GM10248 (cell line): ENCODE measurements around the gene TXLNB.
"Not testable (repeated sequence)": the region's sequence is repeated elsewhere in the genome, so short reads cannot be mapped to it uniquely, and the experiment has no call there.

ENCODE experiments used
- CTCF ChIA-PET: fragments of 300-600 bp; sonication (Branson Sonifier 250); formaldehyde crosslinking; extraction: SDS; loops from one replicate; lab custom pipeline; 2021; ENCODE audit warnings: antibody characterized with exemption; lab: Yijun Ruan, JAX
- POLR2A ChIA-PET: fragments of 350-650 bp; sonication (Branson Sonifier 250); formaldehyde crosslinking; extraction: SDS; loops from one replicate; lab custom pipeline; 2020; ENCODE audit warnings: antibody characterized with exemption; lab: Yijun Ruan, JAX
- DNase-seq: peaks from one replicate; pipeline ENCODE4 v3.0.0; 2012; ENCODE audit errors: extremely low spot score
- TF ChIP-seq, protein P1 (sequence below): IDR thresholded peaks from 2 replicates; pipeline ENCODE4 v1.5.1; 2012; ENCODE audit warnings: mild to moderate bottlenecking, low read depth; ENCODE audit errors: extremely low read depth, missing control alignments, control extremely low read depth

TXLNB gene

DNA sequence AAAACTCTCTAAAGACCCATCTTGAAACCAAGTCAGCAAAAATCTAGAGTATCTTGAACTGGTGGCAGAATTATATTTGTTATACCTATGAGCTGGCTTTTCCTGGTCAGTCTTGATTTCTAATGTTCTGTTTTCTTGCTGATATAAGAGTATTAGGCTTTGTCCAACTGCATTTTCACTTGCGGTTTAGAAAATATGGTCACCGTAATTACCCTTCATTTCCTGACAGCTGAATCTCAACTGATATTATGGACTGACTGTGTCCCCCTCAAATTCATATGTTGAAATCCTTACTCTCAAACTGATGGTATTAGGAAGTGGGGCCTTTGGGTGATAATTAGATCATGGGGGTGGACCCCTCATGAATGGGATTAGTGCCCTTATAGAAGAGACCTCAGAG is 72.1 kb downstream of the TXLNB start:
- TF ChIP-seq, protein P1, sequence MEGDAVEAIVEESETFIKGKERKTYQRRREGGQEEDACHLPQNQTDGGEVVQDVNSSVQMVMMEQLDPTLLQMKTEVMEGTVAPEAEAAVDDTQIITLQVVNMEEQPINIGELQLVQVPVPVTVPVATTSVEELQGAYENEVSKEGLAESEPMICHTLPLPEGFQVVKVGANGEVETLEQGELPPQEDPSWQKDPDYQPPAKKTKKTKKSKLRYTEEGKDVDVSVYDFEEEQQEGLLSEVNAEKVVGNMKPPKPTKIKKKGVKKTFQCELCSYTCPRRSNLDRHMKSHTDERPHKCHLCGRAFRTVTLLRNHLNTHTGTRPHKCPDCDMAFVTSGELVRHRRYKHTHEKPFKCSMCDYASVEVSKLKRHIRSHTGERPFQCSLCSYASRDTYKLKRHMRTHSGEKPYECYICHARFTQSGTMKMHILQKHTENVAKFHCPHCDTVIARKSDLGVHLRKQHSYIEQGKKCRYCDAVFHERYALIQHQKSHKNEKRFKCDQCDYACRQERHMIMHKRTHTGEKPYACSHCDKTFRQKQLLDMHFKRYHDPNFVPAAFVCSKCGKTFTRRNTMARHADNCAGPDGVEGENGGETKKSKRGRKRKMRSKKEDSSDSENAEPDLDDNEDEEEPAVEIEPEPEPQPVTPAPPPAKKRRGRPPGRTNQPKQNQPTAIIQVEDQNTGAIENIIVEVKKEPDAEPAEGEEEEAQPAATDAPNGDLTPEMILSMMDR, result no peak
- DNase-seq, result no peak
- ChIA-PET POLR2A (no interaction called here), CTCF (interaction anchor here (0.6 to 3.3 kb wide), 41 partner anchors 9 to 404 kb away, joined by 3 to 53 read pairs (median 4); partner anchors contain the start of genes CITED2 and TXLNB)

DNA sequence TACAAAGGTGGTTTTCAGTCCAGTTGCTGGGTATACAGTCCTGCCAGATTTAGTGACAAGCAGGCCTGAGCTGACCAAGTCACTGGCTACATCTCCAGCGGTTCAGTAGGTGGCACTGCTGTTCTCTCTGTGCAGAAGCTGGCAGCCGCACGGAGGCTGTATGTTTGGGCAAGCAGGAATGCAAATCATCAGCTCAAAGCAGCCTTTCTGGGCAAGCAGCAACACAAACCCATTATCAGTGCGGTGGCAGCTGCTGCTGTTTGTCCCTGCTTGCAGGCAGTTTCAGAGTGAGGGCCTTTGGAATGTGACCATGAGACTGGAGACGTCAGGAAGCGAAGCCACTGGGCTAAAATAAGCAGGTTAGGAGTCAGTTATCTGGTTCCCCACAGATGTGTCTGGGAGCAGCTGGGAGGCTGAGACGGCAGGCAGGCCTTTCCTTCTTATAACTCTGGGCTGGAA is 72.5 kb downstream of the TXLNB start:
- DNase-seq, result peak; percentile 75
- TF ChIP-seq, protein P1, result peak; percentile 89
- ChIA-PET POLR2A (no interaction called here), CTCF (interaction anchor here (0.6 to 3.3 kb wide), 40 partner anchors 9 to 404 kb away, joined by 3 to 53 read pairs (median 4); partner anchors contain the start of genes CITED2 and TXLNB)

DNA sequence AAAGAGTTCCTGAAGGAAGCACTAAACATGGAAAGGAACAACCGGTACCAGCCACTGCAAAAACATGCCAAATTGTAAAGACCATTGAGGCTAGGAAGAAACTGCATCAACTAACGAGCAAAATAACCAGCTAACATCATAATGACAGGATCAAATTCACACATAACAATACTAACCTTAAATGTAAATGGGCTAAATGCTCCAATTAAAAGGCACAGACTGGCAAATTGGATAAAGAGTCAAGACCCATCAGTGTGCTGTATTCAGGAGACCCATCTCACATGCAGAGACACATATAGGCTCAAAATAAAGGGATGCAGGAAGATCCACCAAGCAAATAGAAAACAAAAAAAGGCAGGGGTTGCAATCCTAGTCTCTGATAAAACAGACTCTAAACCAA is 79.3 kb downstream of the TXLNB start:
- DNase-seq, CTCF ChIA-PET, POLR2A ChIA-PET: not testable (repeated sequence)

DNA sequence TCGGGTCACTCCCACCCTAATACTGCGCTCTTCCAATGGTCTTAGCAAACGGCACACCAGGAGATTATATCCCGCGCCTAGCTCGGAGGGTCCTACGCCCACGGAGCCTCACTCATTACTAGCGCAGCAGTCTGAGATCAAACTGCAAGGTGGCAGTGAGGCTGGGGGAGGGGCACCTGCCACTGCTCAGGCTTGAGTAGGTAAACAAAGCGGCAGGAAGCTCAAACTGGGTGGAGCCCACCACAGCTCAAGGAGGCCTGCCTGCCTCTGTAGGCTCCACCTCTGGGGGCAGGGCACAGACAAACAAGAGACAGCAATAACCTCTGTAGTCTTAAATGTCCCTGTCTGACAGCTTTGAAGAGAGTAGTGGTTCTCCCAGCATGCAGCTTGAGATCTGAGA is 81.0 kb downstream of the TXLNB start:
- DNase-seq, result not testable (repeated sequence)
- CTCF ChIA-PET, result interaction anchor here (1.2 kb wide), 1 partner anchor 154 kb away, joined by 3 read pairs; no protein-coding TSS in a partner anchor

DNA sequence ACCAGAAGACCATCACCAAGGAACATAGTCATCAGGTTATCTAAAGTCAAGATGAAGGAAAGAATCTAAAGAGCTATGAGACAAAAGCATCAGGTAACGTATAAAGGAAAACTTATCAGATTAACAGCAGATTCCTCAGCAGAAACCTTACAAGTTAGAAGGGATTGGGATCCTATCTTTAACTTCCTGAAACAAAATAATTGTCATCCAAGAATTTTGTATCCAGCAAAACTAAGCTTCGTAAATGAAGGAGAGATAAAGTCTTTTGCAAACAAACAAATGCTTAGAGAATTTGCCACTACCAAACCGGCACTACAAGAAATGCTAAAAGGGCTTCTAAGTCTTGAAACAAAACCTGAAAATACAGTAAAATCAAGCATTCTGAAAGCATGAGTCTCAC is 86.0 kb downstream of the TXLNB start:
- ChIA-PET CTCF (interaction anchor here (2.5 kb wide), 1 partner anchor 13 kb away, joined by 8 read pairs; no protein-coding TSS in a partner anchor), POLR2A (no interaction called here)
- TF ChIP-seq, protein P1, result no peak
- no peak for DNase-seq

More for the DNA sequence above, 81.0 kb downstream of the TXLNB start:
- POLR2A ChIA-PET, result not testable (repeated sequence)

DNA sequence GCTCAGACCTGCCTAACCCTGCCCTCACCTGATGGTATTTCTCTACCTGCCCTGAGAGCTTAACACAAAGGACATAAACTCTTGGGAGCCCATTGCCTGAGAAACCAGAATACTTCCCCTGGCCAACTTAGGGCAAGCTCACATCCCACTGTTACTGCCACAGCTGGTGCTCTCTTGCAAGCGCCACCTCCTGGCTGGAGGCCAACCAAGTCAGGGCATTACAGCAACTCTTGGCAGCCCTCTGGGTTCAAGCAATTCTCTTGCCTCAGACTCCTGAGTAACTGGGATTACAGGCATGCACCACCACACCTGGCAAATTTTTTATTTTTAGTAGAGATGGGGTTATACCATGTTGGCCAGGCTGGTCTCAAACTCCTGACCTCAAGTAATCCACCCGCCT is 86.8 kb downstream of the TXLNB start:
- no peak for DNase-seq
- CTCF ChIA-PET, result interaction anchor here (1.5 to 2.5 kb wide), 2 partner anchors 14 to 17 kb away, joined by 7 to 8 read pairs; no protein-coding TSS in a partner anchor

DNA sequence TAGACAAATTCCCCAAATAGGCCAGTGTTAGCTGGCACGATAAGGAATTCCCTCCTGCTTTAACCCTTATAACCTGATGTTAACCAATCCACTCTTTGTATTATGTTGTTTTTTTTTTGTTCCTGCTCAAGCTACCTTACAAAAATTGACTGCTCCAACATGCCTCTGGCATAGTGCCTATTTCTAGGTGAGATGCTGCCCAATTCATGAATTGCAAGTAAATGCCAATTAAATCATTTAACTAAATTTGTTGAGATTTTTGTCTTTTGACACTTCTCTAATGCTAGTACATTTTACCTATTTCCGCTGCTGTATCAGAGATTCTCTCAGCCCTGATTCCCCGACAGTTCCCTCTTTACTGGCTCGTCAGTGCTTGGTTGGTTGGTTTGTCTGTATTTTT is 90.4 kb downstream of the TXLNB start:
- POLR2A ChIA-PET, result no interaction called here
- TF ChIP-seq, protein P1, result no peak
- no peak for DNase-seq
- CTCF ChIA-PET, result interaction anchor here (1.2 kb wide), 1 partner anchor 12 kb away, joined by 4 read pairs; no protein-coding TSS in a partner anchor

More for the DNA sequence above, 86.8 kb downstream of the TXLNB start:
- POLR2A ChIA-PET, result no interaction called here
- TF ChIP-seq, protein P1, result no peak
